Keratinocyte (primary cell): ENCODE data around the gene NASP. TPM values are rescaled to one million over a fixed set of nuclear protein-coding genes. Genes with fewer than 3 reads are reported as not detected.

Experiments used
- DNase-seq: peaks from one replicate; pipeline ENCODE4 v3.0.0-alpha.2; 2011; ENCODE audit warnings: low read depth, missing footprints, low spot score
- FAIRE-seq: peaks from 2 replicates; lab custom pipeline; 2011; peaks lifted over from hg19 to GRCh38; lab: Jason Lieb, UNC
- H2AFZ ChIP-seq: 2 replicates; pipeline ENCODE4 v1.6.0; 2012; ENCODE audit warnings: low read length, control low read depth, inconsistent platforms; ENCODE audit not compliant: control insufficient read depth
- H3K27ac ChIP-seq: 2 replicates; pipeline ENCODE4 v1.5.1; 2011; ENCODE audit warnings: low read length; ENCODE audit not compliant: control insufficient read depth, insufficient read depth
- H3K27me3 ChIP-seq: 3 replicates; pipeline ENCODE4 v1.6.0; 2011; ENCODE audit warnings: low read length; ENCODE audit not compliant: control insufficient read depth, insufficient read depth; ENCODE audit errors: extremely low read depth
- H3K36me3 ChIP-seq, 2 experiments: 2 replicates in 1 of 2; 3 replicates in 1 of 2; pipeline ENCODE4 v1.5.1; 2011; ENCODE audit warnings: low read length in 2 of 2, mild to moderate bottlenecking in 1 of 2; ENCODE audit not compliant: control insufficient read depth in 2 of 2, insufficient read depth in 2 of 2; ENCODE audit errors: extremely low read depth in 1 of 2
- H3K4me1 ChIP-seq: 3 replicates; pipeline ENCODE4 v1.5.1; 2011; ENCODE audit warnings: low read length; ENCODE audit not compliant: control insufficient read depth, insufficient read depth; ENCODE audit errors: extremely low read depth
- H3K4me2 ChIP-seq: 3 replicates; pipeline ENCODE4 v1.6.0; 2011; ENCODE audit warnings: low read depth, low read length; ENCODE audit not compliant: control insufficient read depth, insufficient read depth; ENCODE audit errors: extremely low read depth
- H3K4me3 ChIP-seq, 3 experiments: fragments of 200-600 bp in 1 of 3; sonication (generic) in 1 of 3; 2 replicates in 2 of 3; 3 replicates in 1 of 3; pipeline ENCODE4 v1.5.1; 2011 to 2016; ENCODE audit warnings: low read length in 3 of 3, mild to moderate bottlenecking in 3 of 3, control low read depth in 2 of 3, inconsistent platforms in 1 of 3, low read depth in 1 of 3, mixed read lengths in 1 of 3, mixed run types in 1 of 3, moderate library complexity in 1 of 3; ENCODE audit not compliant: control insufficient read depth in 2 of 3, insufficient read depth in 2 of 3; ENCODE audit errors: extremely low read depth in 1 of 3
- H3K79me2 ChIP-seq: 2 replicates; pipeline ENCODE4 v1.6.0; 2012; ENCODE audit warnings: low read length; ENCODE audit not compliant: control insufficient read depth, insufficient read depth
- H3K9ac ChIP-seq: 3 replicates; pipeline ENCODE4 v1.6.0; 2011; ENCODE audit warnings: low read length; ENCODE audit not compliant: control insufficient read depth, insufficient read depth; ENCODE audit errors: extremely low read depth
- H3K9me1 ChIP-seq: 3 replicates; pipeline ENCODE4 v1.6.0; 2011; ENCODE audit warnings: low read length; ENCODE audit not compliant: control insufficient read depth, insufficient read depth; ENCODE audit errors: extremely low read depth
- H3K9me3 ChIP-seq: 2 replicates; pipeline ENCODE4 v1.5.1; 2012; ENCODE audit warnings: low read depth, low read length; ENCODE audit not compliant: control insufficient read depth
- H4K20me1 ChIP-seq: 3 replicates; pipeline ENCODE4 v1.6.0; 2011; ENCODE audit warnings: low read length; ENCODE audit not compliant: control insufficient read depth, insufficient read depth; ENCODE audit errors: extremely low read depth
- CTCF ChIP-seq, 3 experiments: IDR thresholded peaks in 1 of 3; conservative IDR thresholded peaks in 1 of 3; optimal IDR thresholded peaks in 1 of 3; 2 replicates in 2 of 3; 3 replicates in 1 of 3; pipeline versions ENCODE3 to v1.5.1; 2011; ENCODE audit warnings: low read length in 3 of 3, mild to moderate bottlenecking in 3 of 3, moderate library complexity in 2 of 3, control low read depth in 1 of 3, inconsistent platforms in 1 of 3; ENCODE audit not compliant: insufficient read depth in 2 of 3; ENCODE audit errors: extremely low read depth in 1 of 3
- EZH2 ChIP-seq: IDR thresholded peaks from one replicate; pipeline ENCODE4 v1.6.1; 2012; ENCODE audit warnings: inconsistent platforms, mild to moderate bottlenecking, low read length, moderate library complexity
- dilution Hi-C: fragments of 300-500 bp; cut with MboI; formaldehyde crosslinking; loops from one replicate; pipeline ENCODE4 v1.7.0; 2020; ENCODE audit warnings: low sequenced_read_pairs; ENCODE audit not compliant: extremely low pct_ligation_motif_present
- polyA plus RNA-seq, 5 experiments: library from polyadenylated mRNA; depleted of rRNA in 3 of 5; stranded (reverse) in 3 of 5; stranded (forward) in 1 of 5; unstranded in 1 of 5; fragments of >200 nt; gene quantifications; 1 replicate in 1 of 5; 2 replicates in 3 of 5; 3 replicates in 1 of 5; pipeline versions ENCODE4 v1.2.1 to v1.2.3, GENCODE V29; 2011 to 2012; ENCODE audit warnings: missing spikeins in 2 of 5, low read depth in 1 of 5, low replicate concordance in 1 of 5

The NASP gene
- polyA plus RNA-seq, 1 donor (not counting 4 experiments of a cell fraction or from before 2014, with no cell fraction given) = 61.7 TPM

- Histone ChIP-seq H3K27me3 (no peaks in the 10 kb centered on the region), H3K36me3 (peaks cover 4 to 6% of the 10 kb centered on the region in 2 experiments), H3K9me3 (no peaks in the 10 kb centered on the region), H3K9ac (peak overlapping the region; percentile 82), H3K4me1 (peaks cover 18% of the 10 kb centered on the region), H3K27ac (peak overlapping the region; percentile 79), H4K20me1 (no peaks in the 10 kb centered on the region), H2AFZ (no peak overlapping the region), H3K9me1 (no peaks in the 10 kb centered on the region), H3K4me2 (peak overlapping the region; percentile 100), H3K79me2 (peaks cover 11% of the 10 kb centered on the region), H3K4me3 (peak overlapping the region; percentile 77 to 91 (median 84))
- TF ChIP-seq CTCF (optimal IDR thresholded peaks at IDR 0.05 in 1 of 3, IDR thresholded peaks at IDR 0.05 in 1 of 3, conservative IDR thresholded peaks at IDR 0.05 in 1 of 3; ENCODE audit: extremely low read depth in 1 of 3, insufficient read depth in 2 of 3, low read length in 3 of 3) = no peak
- TF ChIP-seq EZH2 = no peak
- dilution Hi-C loops = no loop called here
- no peak for FAIRE-seq
- no peak for DNase-seq
These were observed 32.2 kb upstream of the NASP start for GRCh38 chr1:45551684-45552083.

GRCh38 chr1:45552331-45552730, 31.5 kb upstream of the NASP start:
- Histone ChIP-seq H3K27me3 (no peaks in the 10 kb centered on the region), H3K27ac (peak overlapping the region; percentile 79), H3K9me1 (no peaks in the 10 kb centered on the region), H3K79me2 (peaks cover 11% of the 10 kb centered on the region), H3K4me2 (peak overlapping the region; percentile 100), H3K4me3 (peak overlapping the region in 1 of 3 experiments; percentile 84), H4K20me1 (no peaks in the 10 kb centered on the region), H3K36me3 (peaks cover 4 to 6% of the 10 kb centered on the region in 2 experiments), H3K9ac (peak overlapping the region; percentile 82), H3K4me1 (peaks cover 23% of the 10 kb centered on the region), H3K9me3 (no peaks in the 10 kb centered on the region), H2AFZ (no peak overlapping the region)
- FAIRE-seq (peak; percentile 63), DNase-seq (no peak)
- dilution Hi-C loops = no loop called here
- no peak for TF ChIP-seq EZH2
- no peak for TF ChIP-seq CTCF (optimal IDR thresholded peaks at IDR 0.05 in 1 of 3, IDR thresholded peaks at IDR 0.05 in 1 of 3, conservative IDR thresholded peaks at IDR 0.05 in 1 of 3; ENCODE audit: extremely low read depth in 1 of 3, insufficient read depth in 2 of 3, low read length in 3 of 3)
